Endothelial cell (in vitro differentiated cells): ENCODE results near the gene IFNK. TPM values are rescaled to one million over a fixed set of nuclear protein-coding genes. Genes with fewer than 3 reads are reported as not detected.

ENCODE experiments used
- DNase-seq: peaks from one replicate; pipeline ENCODE4 v3.0.0; 2021; ENCODE audit warnings: low spot score
- H3K27ac Mint-ChIP-seq: one replicate; pipeline ENCODE4 v1.8.0; 2021; ENCODE audit warnings: mixed read lengths, inconsistent platforms; ENCODE audit not compliant: unreplicated experiment
- H3K27me3 Mint-ChIP-seq: one replicate; pipeline ENCODE4 v1.8.0; 2021; ENCODE audit warnings: mild to moderate bottlenecking, moderate library complexity, mixed read lengths, inconsistent platforms; ENCODE audit not compliant: unreplicated experiment
- H3K36me3 Mint-ChIP-seq: one replicate; pipeline ENCODE4 v1.8.0; 2021; ENCODE audit warnings: mild to moderate bottlenecking, low read depth, mixed read lengths, inconsistent platforms; ENCODE audit not compliant: unreplicated experiment
- H3K4me1 Mint-ChIP-seq: one replicate; pipeline ENCODE4 v1.8.0; 2021; ENCODE audit warnings: mild to moderate bottlenecking, mixed read lengths, inconsistent platforms; ENCODE audit not compliant: unreplicated experiment
- H3K4me3 Mint-ChIP-seq: one replicate; pipeline ENCODE4 v1.8.0; 2021; ENCODE audit warnings: mild to moderate bottlenecking, mixed read lengths, inconsistent platforms; ENCODE audit not compliant: unreplicated experiment
- H3K9me3 Mint-ChIP-seq: one replicate; pipeline ENCODE4 v1.8.0; 2021; ENCODE audit warnings: mixed read lengths, inconsistent platforms; ENCODE audit not compliant: unreplicated experiment
- total RNA-seq: library from RNA; stranded (reverse); fragmentation: NEBNext Ultra II Directional; extraction: Animal tissue kit (Norgen Biotek cat#: 25700); gene quantifications from one replicate; pipeline ENCODE4 v1.2.1, GENCODE V29; 2021; ENCODE audit not compliant: unreplicated experiment
- TF ChIP-seq, protein P1 (sequence below): fragments of 200-600 bp; sonication (generic); IDR thresholded peaks from one replicate; pipeline ENCODE4 v1.5.0; 2021; ENCODE audit warnings: antibody characterized with exemption; ENCODE audit not compliant: unreplicated experiment

IFNK gene
- total RNA-seq, 1 donor from 2014 or later: not detected

DNA sequence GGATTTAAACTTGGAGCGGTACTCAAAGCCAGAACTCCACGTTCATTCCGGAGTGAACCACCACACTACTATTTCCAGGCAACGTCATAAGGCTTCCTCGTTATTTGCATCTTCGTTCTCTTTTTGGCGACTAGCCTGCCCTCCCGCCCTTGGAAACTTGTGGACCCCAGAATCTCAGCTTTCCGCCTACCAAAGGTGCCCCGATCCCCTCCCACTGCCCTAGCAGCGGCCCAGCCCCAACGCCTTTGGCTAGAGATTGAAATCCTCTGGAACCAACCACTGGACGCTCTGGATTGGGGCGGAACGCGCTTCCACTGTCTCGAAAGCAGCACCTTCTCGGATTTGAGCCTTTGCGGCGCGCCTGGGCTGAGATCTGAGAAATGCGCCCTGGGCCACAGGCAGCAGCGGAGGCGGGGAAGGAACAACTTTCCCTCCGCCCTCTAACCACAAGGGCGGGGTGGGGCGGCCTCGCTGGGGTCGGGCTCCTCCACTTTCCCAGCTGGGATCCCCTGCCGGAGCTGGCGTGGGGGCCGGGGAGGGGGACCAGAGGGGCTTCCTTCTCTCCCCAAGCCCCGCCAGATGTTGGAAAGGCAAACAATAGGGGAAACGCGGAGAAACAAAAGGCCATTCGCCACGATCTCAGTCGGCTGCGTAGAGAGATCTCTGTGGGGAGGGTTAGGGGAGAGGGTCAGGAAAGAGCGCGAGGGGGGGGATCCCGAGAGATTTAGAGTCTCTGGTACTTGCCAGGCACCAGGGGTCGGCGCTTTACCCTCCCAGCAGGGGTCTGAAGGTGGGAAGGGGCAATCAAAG is 4.2 kb downstream of the IFNK start:
- Mint-ChIP-seq H3K4me3 (peak overlapping the region; percentile 97), H3K36me3 (no peaks in the 10 kb centered on the region)

DNA sequence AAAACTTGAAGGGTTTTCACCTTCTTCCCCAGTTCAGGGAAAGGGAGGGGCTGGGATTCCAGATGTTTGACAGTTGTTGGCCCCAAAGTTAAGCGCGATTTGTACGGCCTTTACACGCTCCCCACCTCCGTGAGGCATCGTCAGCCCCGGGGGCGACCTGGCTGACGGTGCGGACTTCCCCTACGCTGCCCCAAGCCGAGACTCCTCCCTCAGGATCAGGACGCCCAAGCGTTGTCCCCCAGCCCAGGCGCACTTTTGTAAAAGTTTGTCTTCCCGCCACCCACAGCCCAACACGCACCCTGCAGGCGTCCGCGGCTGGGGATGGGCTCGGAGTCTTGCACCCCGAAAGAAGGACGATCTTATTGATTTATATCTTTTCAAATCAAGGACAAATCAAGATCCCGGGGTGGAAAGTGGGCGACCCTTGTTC is 4.8 kb downstream of the IFNK start:
- H3K27me3 Mint-ChIP-seq: peaks cover 3% of the 10 kb centered on the region
- no peaks in the 10 kb centered on the region for H3K9me3 Mint-ChIP-seq
- peak; percentile 50 for DNase-seq
- H3K4me1 Mint-ChIP-seq: peaks cover 21% of the 10 kb centered on the region
- TF ChIP-seq, protein P1, sequence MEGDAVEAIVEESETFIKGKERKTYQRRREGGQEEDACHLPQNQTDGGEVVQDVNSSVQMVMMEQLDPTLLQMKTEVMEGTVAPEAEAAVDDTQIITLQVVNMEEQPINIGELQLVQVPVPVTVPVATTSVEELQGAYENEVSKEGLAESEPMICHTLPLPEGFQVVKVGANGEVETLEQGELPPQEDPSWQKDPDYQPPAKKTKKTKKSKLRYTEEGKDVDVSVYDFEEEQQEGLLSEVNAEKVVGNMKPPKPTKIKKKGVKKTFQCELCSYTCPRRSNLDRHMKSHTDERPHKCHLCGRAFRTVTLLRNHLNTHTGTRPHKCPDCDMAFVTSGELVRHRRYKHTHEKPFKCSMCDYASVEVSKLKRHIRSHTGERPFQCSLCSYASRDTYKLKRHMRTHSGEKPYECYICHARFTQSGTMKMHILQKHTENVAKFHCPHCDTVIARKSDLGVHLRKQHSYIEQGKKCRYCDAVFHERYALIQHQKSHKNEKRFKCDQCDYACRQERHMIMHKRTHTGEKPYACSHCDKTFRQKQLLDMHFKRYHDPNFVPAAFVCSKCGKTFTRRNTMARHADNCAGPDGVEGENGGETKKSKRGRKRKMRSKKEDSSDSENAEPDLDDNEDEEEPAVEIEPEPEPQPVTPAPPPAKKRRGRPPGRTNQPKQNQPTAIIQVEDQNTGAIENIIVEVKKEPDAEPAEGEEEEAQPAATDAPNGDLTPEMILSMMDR: no peak
- H3K27ac Mint-ChIP-seq: peak overlapping the region; percentile 55
- H3K4me3 Mint-ChIP-seq: peak overlapping the region; percentile 97
- H3K36me3 Mint-ChIP-seq: no peaks in the 10 kb centered on the region

More for the DNA sequence above, 4.2 kb downstream of the IFNK start:
- peak overlapping the region; percentile 55 for H3K27ac Mint-ChIP-seq
- H3K27me3 Mint-ChIP-seq: peaks cover 3% of the 10 kb centered on the region
- peak; percentile 75 for DNase-seq
- H3K4me1 Mint-ChIP-seq: peaks cover 16% of the 10 kb centered on the region
- no peaks in the 10 kb centered on the region for H3K9me3 Mint-ChIP-seq
- TF ChIP-seq, protein P1: no peak

DNA sequence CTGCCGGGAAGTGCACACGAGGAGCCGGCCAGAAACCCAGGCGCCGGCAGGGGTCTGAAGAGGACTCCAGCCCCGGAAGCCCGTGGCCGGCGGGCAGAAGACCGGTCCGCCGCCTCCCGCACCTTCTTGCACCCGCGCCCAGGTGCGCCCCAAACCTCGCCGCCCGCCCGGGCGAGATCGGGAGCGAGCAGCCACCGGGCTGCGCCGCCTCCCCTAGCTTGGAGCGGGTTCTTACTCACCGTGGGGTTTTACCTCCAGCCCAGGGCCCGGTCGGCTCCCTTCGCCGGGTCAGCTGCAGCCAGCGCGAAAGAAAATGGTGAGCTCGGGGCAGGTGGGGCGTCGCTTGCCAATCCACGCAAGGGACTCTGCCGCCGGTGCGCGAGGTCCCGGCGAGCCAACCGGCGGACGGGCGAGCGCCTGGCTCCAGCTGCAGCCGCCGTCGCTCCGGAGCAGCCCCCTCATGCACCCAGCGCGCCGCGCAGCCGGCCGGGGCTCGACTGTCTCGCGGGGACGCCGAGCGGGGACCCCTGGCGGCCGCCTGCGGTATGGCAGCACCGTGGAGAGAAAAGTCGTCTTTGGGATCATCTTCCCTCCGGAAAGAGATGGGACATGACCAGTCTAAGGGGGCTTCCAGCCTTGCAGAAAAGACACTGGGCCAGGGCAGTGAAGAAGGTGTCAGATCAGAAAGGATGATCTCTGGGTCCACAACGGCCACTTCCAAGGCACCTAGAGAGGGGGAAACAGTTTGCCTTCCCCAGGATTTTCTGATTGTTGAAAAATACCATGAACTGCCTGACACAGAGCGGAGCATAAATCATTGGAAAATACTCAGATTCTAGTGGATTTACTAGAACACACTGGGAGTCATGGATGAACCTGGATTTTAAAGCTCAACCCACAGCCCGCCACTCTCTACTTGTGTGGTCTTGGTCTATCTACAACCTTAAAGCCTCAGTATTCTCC is 5.5 kb downstream of the IFNK start, which contains the start of gene MOB3B:
MOB3B (minus strand) TSS at position 499 of the 963 bp plus-strand sequence. CDS start 74,264 bp downstream, outside the sequence.
- peak; percentile 95 for DNase-seq
- no peaks in the 10 kb centered on the region for H3K36me3 Mint-ChIP-seq
- peak within 1 kb of the TSS; percentile 55 for H3K27ac Mint-ChIP-seq

DNA sequence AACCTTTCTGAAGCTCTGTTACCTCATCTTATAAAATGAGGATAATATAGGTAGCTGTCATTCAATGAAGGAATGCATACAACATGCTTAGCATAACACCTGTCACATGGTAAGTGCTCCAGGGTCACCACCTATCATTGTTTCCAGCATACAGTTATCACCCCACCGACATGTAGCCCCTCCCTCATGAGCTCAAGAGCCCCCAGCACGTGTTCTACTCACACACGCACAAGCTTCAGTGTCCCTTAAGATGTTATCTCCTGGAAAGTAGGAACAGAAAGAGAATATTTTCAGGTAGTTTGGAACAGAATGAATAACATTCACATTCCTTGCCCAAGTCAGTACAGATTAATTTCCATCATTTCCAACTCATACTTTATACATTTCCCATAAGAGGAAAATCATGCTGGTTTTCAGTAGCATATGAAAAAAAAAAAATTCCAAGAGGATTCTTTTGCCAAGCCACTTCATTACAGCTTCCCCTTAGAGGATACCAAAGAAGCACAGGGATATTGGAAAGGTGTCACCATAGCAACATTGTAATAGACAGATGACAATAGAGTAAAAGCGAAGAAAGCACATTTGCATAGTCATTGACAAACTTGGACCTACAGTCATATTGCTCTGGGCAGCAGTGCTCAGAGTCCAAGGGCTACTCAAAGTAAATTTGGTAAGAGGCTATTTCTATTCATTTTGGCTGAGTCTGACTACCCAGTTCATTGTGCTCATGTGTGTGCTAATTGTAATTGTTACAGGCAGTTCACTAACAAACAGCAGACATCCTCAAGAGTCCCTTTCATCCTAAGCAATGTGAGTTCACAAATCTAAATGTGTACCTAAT is 7.0 kb downstream of the IFNK start:
- H3K9me3 Mint-ChIP-seq: no peaks in the 10 kb centered on the region
- DNase-seq: no peak
- peak overlapping the region; percentile 45 for H3K4me3 Mint-ChIP-seq
- H3K27me3 Mint-ChIP-seq: peaks cover 3% of the 10 kb centered on the region
- peaks cover 22% of the 10 kb centered on the region for H3K4me1 Mint-ChIP-seq
- no peaks in the 10 kb centered on the region for H3K36me3 Mint-ChIP-seq
- no peak overlapping the region for H3K27ac Mint-ChIP-seq
- TF ChIP-seq, protein P1: no peak

More for the DNA sequence above, 5.5 kb downstream of the IFNK start, which contains the start of gene MOB3B:
- TF ChIP-seq, protein P1: peak; percentile 99
- Mint-ChIP-seq H3K4me3 (peak within 1 kb of the TSS; percentile 97), H3K27me3 (peaks cover 3% of the 10 kb centered on the region), H3K9me3 (no peaks in the 10 kb centered on the region), H3K4me1 (peaks cover 24% of the 10 kb centered on the region)
